ENCODE measurements around the gene NSRP1. TPM values are rescaled to one million over a fixed set of nuclear protein-coding genes. Genes with fewer than 3 reads are reported as not detected.
"Not testable (repeated sequence)": the region's sequence is repeated elsewhere in the genome, so short reads cannot be mapped to it uniquely, and the experiment has no call there.

The NSRP1 gene
- polyA plus RNA-seq, 2 donors = 16.6 to 19.1 TPM

DNA sequence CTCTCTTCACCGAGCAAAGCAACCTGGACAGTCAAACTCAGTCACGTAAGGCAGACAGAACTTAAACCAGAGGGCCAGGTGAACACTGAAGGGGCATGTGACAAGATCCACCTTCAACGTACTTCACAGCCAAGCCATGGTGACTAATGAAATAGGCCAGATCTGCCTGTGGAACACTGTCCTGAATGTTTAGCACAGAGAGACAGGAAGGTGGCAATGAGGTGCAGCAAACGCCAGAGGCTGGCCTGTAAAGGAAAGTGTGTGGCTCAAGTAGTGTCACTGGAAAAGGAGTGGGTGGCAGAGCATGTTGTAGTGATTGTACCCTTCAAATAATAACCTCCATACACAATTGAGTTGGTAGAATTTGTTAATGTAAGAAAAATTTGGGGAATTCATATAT is 80.8 kb downstream of the NSRP1 start:
- Histone ChIP-seq H3K27ac (ENCODE audit: low read depth in 2 of 2, low read length in 1 of 2) (no peak overlapping the region), H3K36me3 (ENCODE audit: control insufficient read depth in 2 of 2, insufficient read depth in 2 of 2, low read length in 1 of 2) (no peaks in the 10 kb centered on the region), H3K4me3 (ENCODE audit: low read depth in 1 of 2, low read length in 2 of 2) (no peak overlapping the region), H3K9me3 (ENCODE audit: control insufficient read depth in 2 of 2, insufficient read depth in 1 of 2, low read depth in 1 of 2, low read length in 1 of 2) (no peaks in the 10 kb centered on the region), H3K4me1 (ENCODE audit: control insufficient read depth in 2 of 2, insufficient read depth in 2 of 2, low read length in 1 of 2) (no peaks in the 10 kb centered on the region), H3K27me3 (ENCODE audit: control insufficient read depth in 1 of 2, insufficient read depth in 2 of 2, low read length in 2 of 2) (no peaks in the 10 kb centered on the region)
- WGBS, 2 donors = 86 to 88% methylated on average over 4 of the region's 4 CpGs

DNA sequence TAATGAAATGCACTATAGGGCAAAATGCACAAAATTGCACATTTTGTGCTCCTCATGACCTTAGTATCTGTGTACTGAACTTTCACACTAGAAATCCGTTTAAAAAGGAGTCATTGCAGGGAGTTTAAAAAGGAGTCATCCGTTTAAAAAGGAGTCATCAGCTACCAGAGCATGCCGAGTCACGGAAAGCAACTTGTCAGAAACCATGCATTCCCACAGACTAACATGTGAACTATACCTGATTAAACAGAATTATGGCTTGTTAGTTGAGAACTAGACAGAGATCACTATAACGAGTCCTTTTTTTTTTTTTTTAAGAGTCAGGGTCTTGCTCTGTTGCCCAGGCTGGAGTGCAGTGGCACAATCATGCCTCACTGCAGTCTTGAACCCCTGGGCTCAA is 83.0 kb downstream of the NSRP1 start:
- Histone ChIP-seq H3K4me3 (ENCODE audit: low read depth in 1 of 2, low read length in 2 of 2) (no peak overlapping the region), H3K36me3 (ENCODE audit: control insufficient read depth in 2 of 2, insufficient read depth in 2 of 2, low read length in 1 of 2) (no peaks in the 10 kb centered on the region), H3K4me1 (ENCODE audit: control insufficient read depth in 2 of 2, insufficient read depth in 2 of 2, low read length in 1 of 2) (no peaks in the 10 kb centered on the region), H3K27me3 (ENCODE audit: control insufficient read depth in 1 of 2, insufficient read depth in 2 of 2, low read length in 2 of 2) (no peaks in the 10 kb centered on the region), H3K27ac (ENCODE audit: low read depth in 2 of 2, low read length in 1 of 2) (no peak overlapping the region), H3K9me3 (ENCODE audit: control insufficient read depth in 2 of 2, insufficient read depth in 1 of 2, low read depth in 1 of 2, low read length in 1 of 2) (no peaks in the 10 kb centered on the region)
- 80% methylated on average over 5 of the region's 5 CpGs for WGBS, 2 donors

DNA sequence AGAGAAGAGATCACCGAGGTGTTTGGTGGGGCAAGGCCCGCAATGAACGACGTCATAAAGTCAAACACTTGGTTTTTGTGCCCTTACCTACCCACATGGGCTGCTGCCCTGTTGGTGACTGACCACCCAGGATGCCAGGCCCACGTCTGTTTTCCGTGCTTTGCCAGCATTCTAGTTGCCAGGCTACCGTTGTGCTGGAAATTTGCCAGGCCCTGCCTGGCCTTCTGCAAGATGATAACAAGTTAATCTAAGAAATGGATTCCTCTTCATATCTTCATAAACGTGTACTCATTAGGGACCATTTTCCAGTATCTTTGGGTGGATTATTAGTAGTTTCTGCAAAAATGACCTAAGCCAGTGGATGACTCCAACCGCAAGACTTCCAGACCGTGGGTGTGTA is 83.5 kb downstream of the NSRP1 start:
- WGBS, 2 donors = 80 to 82% methylated on average over 10 of the region's 10 CpGs
- no peaks in the 10 kb centered on the region for H3K36me3 ChIP-seq (ENCODE audit: control insufficient read depth in 2 of 2, insufficient read depth in 2 of 2, low read length in 1 of 2)
- H3K27ac ChIP-seq (ENCODE audit: low read depth in 2 of 2, low read length in 1 of 2) = no peak overlapping the region
- no peaks in the 10 kb centered on the region for H3K9me3 ChIP-seq (ENCODE audit: control insufficient read depth in 2 of 2, insufficient read depth in 1 of 2, low read depth in 1 of 2, low read length in 1 of 2)
- H3K27me3 ChIP-seq (ENCODE audit: control insufficient read depth in 1 of 2, insufficient read depth in 2 of 2, low read length in 2 of 2) = no peaks in the 10 kb centered on the region
- H3K4me3 ChIP-seq (ENCODE audit: low read depth in 1 of 2, low read length in 2 of 2) = no peak overlapping the region
- no peaks in the 10 kb centered on the region for H3K4me1 ChIP-seq (ENCODE audit: control insufficient read depth in 2 of 2, insufficient read depth in 2 of 2, low read length in 1 of 2)

DNA sequence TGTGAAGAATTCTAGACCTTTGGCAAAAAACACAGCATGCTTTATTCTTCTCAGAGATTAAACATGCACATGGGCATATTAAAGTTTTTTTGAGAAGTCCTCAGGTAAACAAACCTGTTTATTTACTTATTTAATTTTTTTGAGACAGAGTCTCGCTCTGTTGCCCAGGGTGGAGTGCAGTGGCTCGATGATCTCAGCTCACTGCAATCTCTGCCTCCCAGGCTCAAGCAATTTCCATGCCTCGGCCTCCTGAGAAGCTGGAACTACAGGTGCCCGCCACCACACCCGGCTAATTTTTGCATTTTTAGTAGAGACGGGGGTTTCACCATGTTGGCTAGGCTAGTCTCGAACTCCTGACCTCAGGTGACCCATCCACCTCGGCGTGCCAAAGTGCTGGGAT is 84.0 kb downstream of the NSRP1 start:
- H3K27ac ChIP-seq (ENCODE audit: low read depth in 2 of 2, low read length in 1 of 2); H3K4me3 ChIP-seq (ENCODE audit: low read depth in 1 of 2, low read length in 2 of 2); H3K36me3 ChIP-seq (ENCODE audit: control insufficient read depth in 2 of 2, insufficient read depth in 2 of 2, low read length in 1 of 2); H3K4me1 ChIP-seq (ENCODE audit: control insufficient read depth in 2 of 2, insufficient read depth in 2 of 2, low read length in 1 of 2); H3K27me3 ChIP-seq (ENCODE audit: control insufficient read depth in 1 of 2, insufficient read depth in 2 of 2, low read length in 2 of 2); H3K9me3 ChIP-seq (ENCODE audit: control insufficient read depth in 2 of 2, insufficient read depth in 1 of 2, low read depth in 1 of 2, low read length in 1 of 2): not testable (repeated sequence)
- WGBS, 2 donors = 77 to 91% methylated on average over 8 to 9 of the region's 9 CpGs

DNA sequence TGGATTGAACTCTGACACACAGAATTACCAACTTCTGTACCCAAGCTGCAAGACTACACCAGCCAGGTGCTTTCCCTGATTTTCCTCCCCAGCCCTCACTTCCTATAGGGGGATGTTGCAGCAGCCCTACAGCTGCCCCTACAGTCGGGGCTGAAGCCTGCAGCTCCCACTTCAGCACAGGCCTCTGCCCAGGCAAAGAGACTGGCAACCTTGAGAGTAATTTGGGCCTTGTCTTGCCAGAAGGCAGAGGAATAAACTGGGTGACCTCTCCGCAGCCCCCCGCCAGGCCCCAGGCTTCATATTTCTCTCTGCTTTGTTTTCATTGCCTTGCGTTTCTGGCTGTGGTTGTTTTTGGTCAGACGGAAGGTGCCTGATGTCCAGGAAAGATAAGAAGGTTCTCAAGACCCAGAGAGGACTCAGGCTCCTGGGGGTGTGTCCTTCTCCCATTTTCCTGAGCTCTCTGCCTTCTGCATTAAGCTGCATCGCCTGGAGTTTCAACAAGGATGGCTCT is 86.9 kb downstream of the NSRP1 start:
- Histone ChIP-seq H3K27ac (ENCODE audit: low read depth in 2 of 2, low read length in 1 of 2) (no peak overlapping the region), H3K4me3 (ENCODE audit: low read depth in 1 of 2, low read length in 2 of 2) (no peak overlapping the region), H3K36me3 (ENCODE audit: control insufficient read depth in 2 of 2, insufficient read depth in 2 of 2, low read length in 1 of 2) (no peaks in the 10 kb centered on the region), H3K9me3 (ENCODE audit: control insufficient read depth in 2 of 2, insufficient read depth in 1 of 2, low read depth in 1 of 2, low read length in 1 of 2) (no peaks in the 10 kb centered on the region), H3K4me1 (ENCODE audit: control insufficient read depth in 2 of 2, insufficient read depth in 2 of 2, low read length in 1 of 2) (no peaks in the 10 kb centered on the region), H3K27me3 (ENCODE audit: control insufficient read depth in 1 of 2, insufficient read depth in 2 of 2, low read length in 2 of 2) (no peaks in the 10 kb centered on the region)
- 81 to 84% methylated on average over 6 of the region's 6 CpGs for WGBS, 2 donors

DNA sequence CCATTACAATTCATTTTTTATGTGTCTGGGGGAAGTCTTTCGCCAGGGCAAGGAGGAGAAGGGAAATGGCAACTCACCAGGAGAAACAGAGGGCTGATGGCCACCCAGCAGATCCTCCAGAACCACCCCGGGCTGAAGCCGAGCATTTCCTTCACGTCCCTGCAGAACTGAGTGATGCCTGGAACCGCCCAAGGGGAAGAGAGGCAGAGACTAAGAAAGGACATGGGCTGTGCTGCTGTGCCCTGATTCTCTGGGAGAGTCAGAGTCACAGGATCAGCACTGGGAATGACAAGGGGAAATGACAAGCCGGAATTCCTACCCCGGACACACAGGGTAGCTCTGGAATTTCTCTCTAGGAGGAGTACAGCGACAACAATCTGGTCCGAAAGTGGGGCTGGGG is 91.0 kb downstream of the NSRP1 start:
- Histone ChIP-seq H3K4me1 (ENCODE audit: control insufficient read depth in 2 of 2, insufficient read depth in 2 of 2, low read length in 1 of 2) (no peaks in the 10 kb centered on the region), H3K27me3 (ENCODE audit: control insufficient read depth in 1 of 2, insufficient read depth in 2 of 2, low read length in 2 of 2) (no peaks in the 10 kb centered on the region), H3K36me3 (ENCODE audit: control insufficient read depth in 2 of 2, insufficient read depth in 2 of 2, low read length in 1 of 2) (no peaks in the 10 kb centered on the region), H3K4me3 (ENCODE audit: low read depth in 1 of 2, low read length in 2 of 2) (no peak overlapping the region), H3K9me3 (ENCODE audit: control insufficient read depth in 2 of 2, insufficient read depth in 1 of 2, low read depth in 1 of 2, low read length in 1 of 2) (no peaks in the 10 kb centered on the region), H3K27ac (ENCODE audit: low read depth in 2 of 2, low read length in 1 of 2) (no peak overlapping the region)
- WGBS, 2 donors = 84 to 87% methylated on average over 9 of the region's 9 CpGs

DNA sequence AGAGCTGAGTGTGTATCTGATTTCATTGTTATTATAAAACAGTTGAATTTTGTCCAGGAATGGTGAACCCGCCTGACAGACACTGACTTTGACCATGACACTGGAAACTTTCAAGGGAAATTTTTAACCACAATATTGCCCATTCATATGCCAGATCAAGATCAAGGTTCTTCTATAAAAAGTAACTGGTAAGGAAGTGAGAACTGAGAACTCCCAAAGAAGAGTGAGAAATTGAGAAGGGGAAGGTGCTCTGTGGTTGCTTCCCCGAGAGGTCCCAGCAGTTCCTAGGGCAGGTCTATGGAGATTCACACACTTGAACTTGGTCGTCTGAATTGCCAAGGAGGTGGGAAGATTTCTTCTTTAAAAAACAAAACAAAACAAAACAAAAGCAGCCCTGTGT is 91.6 kb downstream of the NSRP1 start:
- 63 to 64% methylated on average over 3 of the region's 3 CpGs for WGBS, 2 donors
- no peaks in the 10 kb centered on the region for H3K27me3 ChIP-seq (ENCODE audit: control insufficient read depth in 1 of 2, insufficient read depth in 2 of 2, low read length in 2 of 2)
- no peaks in the 10 kb centered on the region for H3K36me3 ChIP-seq (ENCODE audit: control insufficient read depth in 2 of 2, insufficient read depth in 2 of 2, low read length in 1 of 2)
- no peak overlapping the region for H3K4me3 ChIP-seq (ENCODE audit: low read depth in 1 of 2, low read length in 2 of 2)
- no peaks in the 10 kb centered on the region for H3K9me3 ChIP-seq (ENCODE audit: control insufficient read depth in 2 of 2, insufficient read depth in 1 of 2, low read depth in 1 of 2, low read length in 1 of 2)
- no peak overlapping the region for H3K27ac ChIP-seq (ENCODE audit: low read depth in 2 of 2, low read length in 1 of 2)
- H3K4me1 ChIP-seq (ENCODE audit: control insufficient read depth in 2 of 2, insufficient read depth in 2 of 2, low read length in 1 of 2) = no peaks in the 10 kb centered on the region

DNA sequence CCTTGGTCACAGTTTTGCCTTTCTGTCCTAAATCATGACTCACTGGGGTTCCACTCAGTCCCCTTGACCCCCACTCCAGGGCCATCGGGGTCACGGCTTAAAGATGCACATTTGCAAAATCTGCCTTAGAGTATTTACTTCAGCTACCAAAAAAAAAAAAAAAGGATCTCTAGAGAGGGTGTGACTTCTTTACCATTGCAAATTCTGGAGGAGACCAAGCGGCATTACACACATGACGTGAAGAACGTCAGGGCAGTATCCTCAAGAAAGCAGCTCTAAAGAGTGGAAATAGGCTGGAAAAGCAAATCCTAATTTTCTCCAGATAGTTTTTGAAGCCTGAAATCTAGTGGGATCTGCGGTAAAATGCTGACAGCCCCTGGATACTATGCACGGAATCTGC is 93.3 kb downstream of the NSRP1 start:
- Histone ChIP-seq H3K27ac (ENCODE audit: low read depth in 2 of 2, low read length in 1 of 2) (no peak overlapping the region), H3K4me3 (ENCODE audit: low read depth in 1 of 2, low read length in 2 of 2) (no peak overlapping the region), H3K9me3 (ENCODE audit: control insufficient read depth in 2 of 2, insufficient read depth in 1 of 2, low read depth in 1 of 2, low read length in 1 of 2) (no peaks in the 10 kb centered on the region), H3K27me3 (ENCODE audit: control insufficient read depth in 1 of 2, insufficient read depth in 2 of 2, low read length in 2 of 2) (no peaks in the 10 kb centered on the region), H3K4me1 (ENCODE audit: control insufficient read depth in 2 of 2, insufficient read depth in 2 of 2, low read length in 1 of 2) (no peaks in the 10 kb centered on the region), H3K36me3 (ENCODE audit: control insufficient read depth in 2 of 2, insufficient read depth in 2 of 2, low read length in 1 of 2) (no peaks in the 10 kb centered on the region)
- 91 to 93% methylated on average over 7 of the region's 7 CpGs for WGBS, 2 donors

DNA sequence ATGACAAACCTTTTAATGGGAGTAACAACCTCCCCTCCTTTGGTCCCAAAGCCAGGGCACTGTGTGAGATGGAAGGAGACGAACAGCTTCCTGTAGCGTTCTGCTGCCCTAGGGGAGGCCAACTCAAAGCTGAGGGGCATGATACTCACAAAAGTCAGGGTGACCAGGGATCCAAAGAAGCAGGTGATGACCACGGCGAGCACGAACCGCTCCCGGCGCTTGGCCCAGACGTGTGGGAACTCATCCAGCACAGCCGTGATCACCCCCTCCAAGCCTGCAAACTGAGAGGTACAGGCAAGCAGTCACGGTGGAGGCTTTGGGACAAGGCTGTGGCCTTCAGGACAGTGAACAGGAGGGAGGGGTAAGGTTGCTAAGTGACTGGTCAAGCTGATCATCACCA is 93.8 kb downstream of the NSRP1 start:
- 84 to 89% methylated on average over 11 of the region's 11 CpGs for WGBS, 2 donors

DNA sequence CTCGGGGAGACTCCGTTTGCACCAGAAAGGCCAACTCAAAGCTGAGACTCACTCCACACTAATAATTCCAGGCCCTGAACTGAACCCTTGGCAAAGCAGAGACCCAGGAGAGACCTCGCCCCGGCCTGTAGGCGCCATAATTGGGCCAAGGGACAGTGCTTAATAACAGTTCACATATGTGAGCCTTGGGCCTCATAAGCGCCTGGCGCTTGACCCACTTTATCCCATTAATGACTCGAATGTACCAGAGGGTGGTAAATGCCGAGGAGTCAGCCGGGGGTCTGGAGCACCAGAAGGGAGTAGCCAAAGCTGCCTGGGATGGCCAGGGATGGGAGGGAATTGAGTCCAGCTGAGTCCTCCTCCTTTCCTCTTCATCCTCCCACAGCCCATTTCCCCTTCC is 94.3 kb downstream of the NSRP1 start:
- H3K27ac ChIP-seq (ENCODE audit: low read depth in 2 of 2, low read length in 1 of 2) = no peak overlapping the region
- H3K4me3 ChIP-seq (ENCODE audit: low read depth in 1 of 2, low read length in 2 of 2) = no peak overlapping the region
- WGBS, 2 donors = 93 to 94% methylated on average over 10 of the region's 10 CpGs
- H3K27me3 ChIP-seq (ENCODE audit: control insufficient read depth in 1 of 2, insufficient read depth in 2 of 2, low read length in 2 of 2) = no peaks in the 10 kb centered on the region
- no peaks in the 10 kb centered on the region for H3K4me1 ChIP-seq (ENCODE audit: control insufficient read depth in 2 of 2, insufficient read depth in 2 of 2, low read length in 1 of 2)
- no peaks in the 10 kb centered on the region for H3K36me3 ChIP-seq (ENCODE audit: control insufficient read depth in 2 of 2, insufficient read depth in 2 of 2, low read length in 1 of 2)
- H3K9me3 ChIP-seq (ENCODE audit: control insufficient read depth in 2 of 2, insufficient read depth in 1 of 2, low read depth in 1 of 2, low read length in 1 of 2) = no peaks in the 10 kb centered on the region

More for the DNA sequence above, 93.8 kb downstream of the NSRP1 start:
- no peak overlapping the region for H3K4me3 ChIP-seq (ENCODE audit: low read depth in 1 of 2, low read length in 2 of 2)
- H3K36me3 ChIP-seq (ENCODE audit: control insufficient read depth in 2 of 2, insufficient read depth in 2 of 2, low read length in 1 of 2) = no peaks in the 10 kb centered on the region
- no peak overlapping the region for H3K27ac ChIP-seq (ENCODE audit: low read depth in 2 of 2, low read length in 1 of 2)
- no peaks in the 10 kb centered on the region for H3K27me3 ChIP-seq (ENCODE audit: control insufficient read depth in 1 of 2, insufficient read depth in 2 of 2, low read length in 2 of 2)
- H3K9me3 ChIP-seq (ENCODE audit: control insufficient read depth in 2 of 2, insufficient read depth in 1 of 2, low read depth in 1 of 2, low read length in 1 of 2) = no peaks in the 10 kb centered on the region
- no peaks in the 10 kb centered on the region for H3K4me1 ChIP-seq (ENCODE audit: control insufficient read depth in 2 of 2, insufficient read depth in 2 of 2, low read length in 1 of 2)
